Measurements from ENCODE around the gene UCN3.

UCN3 gene

GRCh38 chr10:5364890-5365338, at the start of gene UCN3:
TSS of gene UCN3 (plus strand) at chr10:5364966. CDS start at chr10:5373721, 8,755 bp downstream.
- no peak for DNase-seq

GRCh38 chr10:5317547-5318107, 47.1 kb upstream of the UCN3 start:
- DNase-seq, result peak; percentile 88

GRCh38 chr10:5318148-5318547, 46.6 kb upstream of the UCN3 start:
- no peak for DNase-seq

- DNase-seq, result no peak
Measured at GRCh38 chr10:5319863-5320262, 44.9 kb upstream of the UCN3 start.

GRCh38 chr10:5321273-5321672, 43.5 kb upstream of the UCN3 start:
- no peak for DNase-seq

- no peak for DNase-seq
Measured at GRCh38 chr10:5323446-5323845, 41.3 kb upstream of the UCN3 start.

- peak; percentile 19 for DNase-seq
Measured at GRCh38 chr10:5325076-5325475, 39.7 kb upstream of the UCN3 start.

GRCh38 chr10:5334196-5334880, 30.4 kb upstream of the UCN3 start:
- no peak for DNase-seq

- no peak for DNase-seq
Measured at GRCh38 chr10:5338010-5338409, 26.8 kb upstream of the UCN3 start.

- DNase-seq, result no peak
Measured at GRCh38 chr10:5343092-5343491, 21.7 kb upstream of the UCN3 start.

- DNase-seq, result peak; percentile 6
Measured at GRCh38 chr10:5343561-5343960, 21.2 kb upstream of the UCN3 start.

- no peak for DNase-seq
Measured at GRCh38 chr10:5343979-5344378, 20.8 kb upstream of the UCN3 start.

GRCh38 chr10:5344746-5345145, 20.0 kb upstream of the UCN3 start:
- no peak for DNase-seq

GRCh38 chr10:5346881-5347280, 17.9 kb upstream of the UCN3 start:
- DNase-seq, result no peak

- no peak for DNase-seq
Measured at GRCh38 chr10:5349362-5349761, 15.4 kb upstream of the UCN3 start.

- no peak for DNase-seq
Measured at GRCh38 chr10:5354068-5354467, 10.7 kb upstream of the UCN3 start.

GRCh38 chr10:5355594-5356301, 9.0 kb upstream of the UCN3 start:
- DNase-seq, result no peak

- no peak for DNase-seq
Measured at GRCh38 chr10:5356302-5356763, 8.4 kb upstream of the UCN3 start.

- no peak for DNase-seq
Measured at GRCh38 chr10:5360318-5360915, 4.3 kb upstream of the UCN3 start.

GRCh38 chr10:5361966-5362365, 2.8 kb upstream of the UCN3 start:
- DNase-seq, result no peak

- no peak for DNase-seq
Measured at GRCh38 chr10:5362873-5363272, 1.9 kb upstream of the UCN3 start.

- DNase-seq, result no peak
Measured at GRCh38 chr10:5364374-5364773, 392 bp upstream of the UCN3 start.

- DNase-seq, result no peak
Measured at GRCh38 chr10:5365928-5366327, 1.2 kb downstream of the UCN3 start.
